K562 (cell line): ENCODE results near the gene SLC39A11. TPM values are rescaled to one million over a fixed set of nuclear protein-coding genes. Genes with fewer than 3 reads are reported as not detected.

Source experiments
- ATAC-seq: fragments of 200-7000 bp; cut with Tn5 transposase; 3 replicates; pipeline ENCODE4 v1.9.1; 2020; ENCODE audit warnings: moderate library complexity
- BruUV-seq: library from RNA; stranded (reverse); fragments of 400-500 nt; replicated peaks from 2 replicates; lab custom pipeline; 2021; lab: Mats Ljungman, UMichigan
- CTCF ChIA-PET: fragments of 300-600 bp; formaldehyde crosslinking; extraction: SDS; loops from one replicate; lab custom pipeline; 2021; ENCODE audit warnings: low intra/inter-chr PET ratio; lab: Yijun Ruan, JAX
- POLR2A ChIA-PET: fragments of 300-600, 350-650 bp; sonication (Branson Sonifier 250); formaldehyde crosslinking; extraction: SDS; loops from one replicate; lab custom pipeline; 2021; ENCODE audit warnings: antibody characterized with exemption, inconsistent platforms; lab: Yijun Ruan, JAX
- DNase-seq, 4 experiments: peaks; one replicate each; pipeline versions ENCODE4 v3.0.0 to v3.0.0-alpha.2; 2011 to 2018; ENCODE audit warnings: low spot score in 3 of 4, mixed read lengths in 3 of 4; ENCODE audit errors: extremely low read depth in 1 of 4
- FAIRE-seq: peaks from 2 replicates; lab custom pipeline; 2011; peaks lifted over from hg19 to GRCh38; lab: Jason Lieb, UNC
- H2AFZ ChIP-seq: 2 replicates; pipeline ENCODE4 v1.6.0; 2011; ENCODE audit warnings: low read depth, low read length, control low read depth, inconsistent platforms
- H3K27ac ChIP-seq: fragments of 200-600 bp; 3 replicates; pipeline ENCODE4 v1.8.0; 2011; ENCODE audit warnings: low read depth, mild to moderate bottlenecking, control low read depth, inconsistent platforms, low read length, moderate library complexity, mixed read lengths; ENCODE audit errors: extremely low read depth
- H3K27me3 ChIP-seq, 2 experiments: fragments of 300-600 bp in 1 of 2; 2 replicates in 1 of 2; 3 replicates in 1 of 2; pipeline versions ENCODE4 v1.6.0 to v1.8.0; 2011; ENCODE audit warnings: inconsistent platforms in 2 of 2, low read length in 2 of 2, mild to moderate bottlenecking in 1 of 2, mixed read lengths in 1 of 2, moderate library complexity in 1 of 2; ENCODE audit not compliant: control insufficient read depth in 2 of 2, insufficient read depth in 2 of 2
- H3K36me3 ChIP-seq: fragments of 300-600 bp; 3 replicates; pipeline ENCODE4 v1.8.0; 2011; ENCODE audit warnings: mild to moderate bottlenecking, low read length, inconsistent platforms; ENCODE audit not compliant: control insufficient read depth, insufficient read depth
- H3K4me1 ChIP-seq, 2 experiments: fragments of 200-600 bp in 1 of 2; replicated peaks in 1 of 2; 2 replicates in 1 of 2; 3 replicates in 1 of 2; pipeline versions ENCODE4 v1.5.1 to v1.8.0; 2011; ENCODE audit warnings: inconsistent platforms in 2 of 2, low read length in 2 of 2, mild to moderate bottlenecking in 1 of 2, mixed read lengths in 1 of 2, moderate library complexity in 1 of 2; ENCODE audit not compliant: control insufficient read depth in 2 of 2, insufficient read depth in 2 of 2
- H3K4me2 ChIP-seq: 2 replicates; pipeline ENCODE4 v1.6.1; 2011; ENCODE audit warnings: low read length, control low read depth, inconsistent platforms, mixed read lengths; ENCODE audit not compliant: insufficient read depth
- H3K4me3 ChIP-seq: fragments of 200-600 bp; sonication (generic), shearing (Covaris generic); 2 replicates; pipeline ENCODE4 v1.5.1; 2016; ENCODE audit warnings: control low read depth, inconsistent platforms
- H3K79me2 ChIP-seq: fragments of 200-600 bp; 3 replicates; pipeline ENCODE4 v1.8.0; 2011; ENCODE audit warnings: low read length, inconsistent platforms; ENCODE audit not compliant: control insufficient read depth, insufficient read depth
- H3K9ac ChIP-seq, 2 experiments: 2 replicates each; pipeline versions ENCODE4 v1.6.0 to v1.6.1; 2011; ENCODE audit warnings: low read depth in 2 of 2, low read length in 2 of 2, control low read depth in 1 of 2, inconsistent platforms in 1 of 2, mild to moderate bottlenecking in 1 of 2, mixed read lengths in 1 of 2; ENCODE audit not compliant: insufficient read depth in 1 of 2
- H3K9me1 ChIP-seq: one replicate; pipeline ENCODE4 v1.6.0; 2011; ENCODE audit warnings: inconsistent platforms, mild to moderate bottlenecking, low read length, moderate library complexity; ENCODE audit not compliant: control insufficient read depth, insufficient read depth
- H3K9me3 ChIP-seq: replicated peaks from 2 replicates; pipeline ENCODE4 v1.5.1; 2011; ENCODE audit warnings: low read depth, low read length, inconsistent platforms; ENCODE audit not compliant: control insufficient read depth, insufficient read depth
- H4K20me1 ChIP-seq: replicated peaks from 2 replicates; pipeline ENCODE4 v1.6.1; 2011; ENCODE audit warnings: low read length, inconsistent platforms, mixed read lengths; ENCODE audit not compliant: control insufficient read depth, insufficient read depth
- DMBX1 ChIP-seq: fragments of 250-450 bp; sonication (Bioruptor Pico); IDR thresholded peaks from 2 replicates; pipeline ENCODE4 v1.8.0; 2022; ENCODE audit warnings: inconsistent platforms, mild to moderate bottlenecking, moderate library complexity, borderline replicate concordance
- EP400 ChIP-seq: fragments of 450-650 bp; IDR thresholded peaks from 2 replicates; pipeline ENCODE4 v1.6.1; 2017; ENCODE audit warnings: antibody characterized with exemption, mild to moderate bottlenecking, moderate library complexity
- GABPA ChIP-seq: fragments of 200-800 bp; sonication (Bioruptor generic); conservative IDR thresholded peaks from 2 replicates; pipeline ENCODE4 v1.6.1; 2016; ENCODE audit warnings: low read depth, missing genetic modification characterization, missing compliant biosample characterization
- GTF2A2 ChIP-seq: IDR thresholded peaks from 2 replicates; pipeline ENCODE4 v1.6.1; 2016; ENCODE audit warnings: mild to moderate bottlenecking, missing genetic modification characterization, missing compliant biosample characterization
- HDAC1 ChIP-seq, 2 experiments: fragments of 450-650 bp; IDR thresholded peaks; 2 replicates each; pipeline ENCODE4 v1.6.1; 2016 to 2017; ENCODE audit warnings: inconsistent platforms in 1 of 2, mild to moderate bottlenecking in 1 of 2, moderate library complexity in 1 of 2
- LARP7 ChIP-seq: fragments of 450-650 bp; IDR thresholded peaks from 2 replicates; pipeline ENCODE4 v1.6.1; 2016
- MEF2D ChIP-seq: conservative IDR thresholded peaks from 2 replicates; pipeline ENCODE4 v1.6.1; 2016; ENCODE audit warnings: low read depth, missing genetic modification characterization, missing compliant biosample characterization
- NR3C1 ChIP-seq: sonication (generic); formaldehyde crosslinking; IDR thresholded peaks from 2 replicates; pipeline ENCODE4 v1.8.1; 2022; ENCODE audit warnings: missing genetic modification reagents
- RFX1 ChIP-seq: fragments of 450-650 bp; IDR thresholded peaks from 2 replicates; pipeline ENCODE4 v1.6.1; 2016; ENCODE audit warnings: mild to moderate bottlenecking, moderate library complexity
- SRF ChIP-seq, 2 experiments: fragments of 250-450, 450-650 bp in 1 of 2; sonication (Bioruptor Pico) in 1 of 2; sonication (generic) in 1 of 2; formaldehyde crosslinking; IDR thresholded peaks; 2 replicates each; pipeline versions ENCODE4 v1.5.0 to v1.5.1; 2020 to 2022; ENCODE audit warnings: mild to moderate bottlenecking in 1 of 2, missing genetic modification reagents in 1 of 2
- TEAD1 ChIP-seq, 2 experiments: fragments of 450-650 bp in 1 of 2; sonication (generic) in 1 of 2; formaldehyde crosslinking; IDR thresholded peaks; 2 replicates each; pipeline versions ENCODE4 v1.4.0 to v1.8.0; 2020 to 2022; ENCODE audit warnings: mild to moderate bottlenecking in 2 of 2, missing genetic modification reagents in 1 of 2
- THRAP3 ChIP-seq: fragments of 450-650 bp; IDR thresholded peaks from 2 replicates; pipeline ENCODE4 v1.6.1; 2016; ENCODE audit warnings: mild to moderate bottlenecking, inconsistent platforms, borderline replicate concordance
- WGBS: fragments of 100-300 bp; shearing (Covaris generic); methylation state at CpG from one replicate; pipeline ENCODE4 v1.1.6; 2016; ENCODE audit warnings: low coverage, mixed read lengths; ENCODE audit not compliant: insufficient coverage; ENCODE audit errors: missing lambda C conversion rate; 5-methylcytosine and 5-hydroxymethylcytosine counted together
- in situ Hi-C: fragments of 300-500 bp; cut with MboI; formaldehyde crosslinking; loops from 4 replicates; pipeline ENCODE4 v1.15.0; 2018; ENCODE audit warnings: inconsistent platforms, mixed read lengths
- intact Hi-C: fragments of 100-400 bp; cut with micrococcal nuclease; formaldehyde crosslinking; loops from 2 replicates; pipeline ENCODE4 v1.14.2; 2022
- polyA plus RNA-seq, 8 experiments: library from polyadenylated mRNA; depleted of rRNA in 4 of 8; stranded (reverse) in 5 of 8; unstranded in 3 of 8; fragments of >200 nt; fragmentation: Nextera tagmentation in 2 of 8; fragmentation: Illumina TruSeq in 1 of 8; extraction: Ambion mirVana in 2 of 8; extraction: Trizol in 1 of 8; gene quantifications; 2 replicates each; pipeline versions ENCODE4 v1.2.1 to v1.2.3, GENCODE V29; 2011 to 2014; ENCODE audit warnings: inconsistent platforms in 1 of 8, missing spikeins in 1 of 8
- total RNA-seq, 7 experiments: library from RNA; depleted of rRNA in 6 of 7; stranded (reverse); fragments of >200 nt in 6 of 7; fragmentation: Illumina TruSeq in 2 of 7; extraction: Trizol in 2 of 7; gene quantifications; 2 replicates each; pipeline versions ENCODE4 v1.2.1 to v1.2.3, GENCODE V29; 2011 to 2021; ENCODE audit warnings: low replicate concordance in 1 of 7
- TF ChIP-seq, protein P1 (sequence below), 2 experiments: IDR thresholded peaks; 2 replicates each; pipeline ENCODE4 v1.6.1; 2011; ENCODE audit warnings: borderline replicate concordance in 1 of 2, control low read depth in 1 of 2, low read depth in 1 of 2, low read length in 1 of 2, mild to moderate bottlenecking in 1 of 2, mixed read lengths in 1 of 2, moderate library complexity in 1 of 2; ENCODE audit not compliant: insufficient read depth in 1 of 2, insufficient read length in 1 of 2, poor library complexity in 1 of 2, severe bottlenecking in 1 of 2; ENCODE audit errors: extremely low read depth in 1 of 2
- TF ChIP-seq, protein P2 (sequence below): fragments of 200-400 bp; formaldehyde crosslinking; IDR thresholded peaks from 2 replicates; pipeline ENCODE4 v1.6.1; 2017; ENCODE audit warnings: mild to moderate bottlenecking, low read depth, low read length, moderate library complexity
- TF ChIP-seq, protein P3 (sequence below): sonication (generic); formaldehyde crosslinking; IDR thresholded peaks from 2 replicates; pipeline ENCODE4 v1.8.0; 2022; ENCODE audit warnings: mild to moderate bottlenecking, missing genetic modification reagents
- TF ChIP-seq, protein P4 (sequence below): fragments of 250-450 bp; sonication (Bioruptor Pico); IDR thresholded peaks from 2 replicates; pipeline ENCODE4 v1.6.1; 2021; ENCODE audit warnings: mild to moderate bottlenecking

The SLC39A11 gene
- total and polyA plus RNA-seq, 9 of the 15 experiments (the other 6 are each of a cell fraction or from before 2014, with no cell fraction given): 10.5 to 26.4 (median 13.4) TPM

DNA sequence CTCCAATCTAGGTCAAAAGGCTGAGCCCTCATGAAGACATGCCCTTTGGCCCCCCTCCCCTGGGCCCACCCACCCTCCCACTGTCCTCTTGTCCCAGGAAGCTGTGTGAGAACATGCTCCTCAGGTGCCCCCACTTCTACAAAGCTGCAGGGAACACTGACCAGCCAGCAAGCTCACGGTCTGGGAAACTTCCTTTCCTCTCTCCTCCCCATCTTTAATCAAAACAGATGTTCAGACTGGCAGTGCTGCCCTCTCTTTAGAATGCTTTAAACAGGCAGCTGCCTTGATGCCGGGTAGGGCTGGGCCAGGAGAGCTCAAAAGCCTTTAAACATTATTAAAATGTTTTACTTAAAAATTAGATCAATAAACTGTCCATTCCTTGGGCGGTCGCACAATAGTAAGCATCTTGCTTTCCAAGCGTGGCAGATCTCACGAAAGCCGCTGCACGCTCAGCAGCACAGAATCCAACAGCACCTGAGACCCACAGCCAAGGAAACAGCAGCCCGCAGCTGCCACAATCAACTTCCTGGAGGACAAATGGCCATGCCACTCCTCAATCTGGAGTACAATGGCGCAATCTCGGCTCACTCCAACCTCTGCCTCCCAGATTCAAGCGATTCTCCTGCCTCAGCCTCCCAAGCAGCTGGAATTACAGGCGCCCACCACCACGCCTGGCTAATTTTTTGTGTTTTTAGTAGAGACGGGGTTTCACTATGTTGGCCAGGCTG, 399.2 kb downstream of the SLC39A11 start:
- no peak overlapping the region for H3K4me2 ChIP-seq
- ATAC-seq: no peak
- H3K4me1 ChIP-seq: no peaks in the 10 kb centered on the region
- no peak overlapping the region for H3K4me3 ChIP-seq
- intact Hi-C loops (no loop called here), in situ Hi-C loops (no loop called here)
- no TSS peak for BruUV-seq
- H3K27me3 ChIP-seq: no peaks in the 10 kb centered on the region
- no peaks in the 10 kb centered on the region for H3K9me3 ChIP-seq
- H3K9me1 ChIP-seq: no peaks in the 10 kb centered on the region
- no peaks in the 10 kb centered on the region for H3K79me2 ChIP-seq
- WGBS: 42% methylated on average over 14 of the region's 15 CpGs
- no peaks in the 10 kb centered on the region for H4K20me1 ChIP-seq
- no peak for DNase-seq
- ChIA-PET CTCF (no interaction called here), POLR2A (no interaction called here)
- TF ChIP-seq, protein P1, sequence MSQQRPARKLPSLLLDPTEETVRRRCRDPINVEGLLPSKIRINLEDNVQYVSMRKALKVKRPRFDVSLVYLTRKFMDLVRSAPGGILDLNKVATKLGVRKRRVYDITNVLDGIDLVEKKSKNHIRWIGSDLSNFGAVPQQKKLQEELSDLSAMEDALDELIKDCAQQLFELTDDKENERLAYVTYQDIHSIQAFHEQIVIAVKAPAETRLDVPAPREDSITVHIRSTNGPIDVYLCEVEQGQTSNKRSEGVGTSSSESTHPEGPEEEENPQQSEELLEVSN (IDR thresholded peaks at IDR 0.05; ENCODE audit: borderline replicate concordance in 1 of 2, extremely low read depth in 1 of 2, insufficient read depth in 1 of 2, insufficient read length in 1 of 2, low read depth in 1 of 2, low read length in 1 of 2, poor library complexity in 1 of 2, severe bottlenecking in 1 of 2): no peak
- TF ChIP-seq RFX1 (no peak), SRF (CRISPR knock-in tag; IDR thresholded peaks at IDR 0.05) (no peak), DMBX1 (CRISPR knock-in tag) (no peak), THRAP3 (no peak), NR3C1 (CRISPR knock-in tag) (no peak), LARP7 (no peak), HDAC1 (IDR thresholded peaks at IDR 0.05) (no peak), TEAD1 (CRISPR knock-in tag; IDR thresholded peaks at IDR 0.05) (no peak), GTF2A2 (no peak), GABPA (tag) (no peak), EP400 (no peak), MEF2D (tag) (no peak)
- TF ChIP-seq, protein P2, sequence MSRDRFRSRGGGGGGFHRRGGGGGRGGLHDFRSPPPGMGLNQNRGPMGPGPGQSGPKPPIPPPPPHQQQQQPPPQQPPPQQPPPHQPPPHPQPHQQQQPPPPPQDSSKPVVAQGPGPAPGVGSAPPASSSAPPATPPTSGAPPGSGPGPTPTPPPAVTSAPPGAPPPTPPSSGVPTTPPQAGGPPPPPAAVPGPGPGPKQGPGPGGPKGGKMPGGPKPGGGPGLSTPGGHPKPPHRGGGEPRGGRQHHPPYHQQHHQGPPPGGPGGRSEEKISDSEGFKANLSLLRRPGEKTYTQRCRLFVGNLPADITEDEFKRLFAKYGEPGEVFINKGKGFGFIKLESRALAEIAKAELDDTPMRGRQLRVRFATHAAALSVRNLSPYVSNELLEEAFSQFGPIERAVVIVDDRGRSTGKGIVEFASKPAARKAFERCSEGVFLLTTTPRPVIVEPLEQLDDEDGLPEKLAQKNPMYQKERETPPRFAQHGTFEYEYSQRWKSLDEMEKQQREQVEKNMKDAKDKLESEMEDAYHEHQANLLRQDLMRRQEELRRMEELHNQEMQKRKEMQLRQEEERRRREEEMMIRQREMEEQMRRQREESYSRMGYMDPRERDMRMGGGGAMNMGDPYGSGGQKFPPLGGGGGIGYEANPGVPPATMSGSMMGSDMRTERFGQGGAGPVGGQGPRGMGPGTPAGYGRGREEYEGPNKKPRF: no peak
- TF ChIP-seq, protein P3, sequence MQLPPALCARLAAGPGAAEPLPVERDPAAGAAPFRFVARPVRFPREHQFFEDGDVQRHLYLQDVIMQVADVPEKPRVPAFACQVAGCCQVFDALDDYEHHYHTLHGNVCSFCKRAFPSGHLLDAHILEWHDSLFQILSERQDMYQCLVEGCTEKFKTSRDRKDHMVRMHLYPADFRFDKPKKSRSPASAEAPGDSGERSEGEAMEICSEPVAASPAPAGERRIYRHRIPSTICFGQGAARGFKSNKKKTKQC (CRISPR knock-in tag): no peak
- TF ChIP-seq, protein P4, sequence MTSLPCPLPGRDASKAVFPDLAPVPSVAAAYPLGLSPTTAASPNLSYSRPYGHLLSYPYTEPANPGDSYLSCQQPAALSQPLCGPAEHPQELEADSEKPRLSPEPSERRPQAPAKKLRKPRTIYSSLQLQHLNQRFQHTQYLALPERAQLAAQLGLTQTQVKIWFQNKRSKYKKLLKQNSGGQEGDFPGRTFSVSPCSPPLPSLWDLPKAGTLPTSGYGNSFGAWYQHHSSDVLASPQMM: no peak
- H2AFZ ChIP-seq: no peak overlapping the region
- no peak overlapping the region for H3K9ac ChIP-seq
- H3K36me3 ChIP-seq: no peaks in the 10 kb centered on the region
- no peak for FAIRE-seq
- no peak overlapping the region for H3K27ac ChIP-seq
